NCI-H2107 treated with DMSO at 0.1 percent for 48 hours (cell line): ENCODE results near the gene MIER2.

ENCODE experiments used
- DNase-seq: peaks from one replicate; lab custom pipeline; 2025; ENCODE audit not compliant: unreplicated experiment; lab: John Stamatoyannopoulos, UW

Gene MIER2

DNA sequence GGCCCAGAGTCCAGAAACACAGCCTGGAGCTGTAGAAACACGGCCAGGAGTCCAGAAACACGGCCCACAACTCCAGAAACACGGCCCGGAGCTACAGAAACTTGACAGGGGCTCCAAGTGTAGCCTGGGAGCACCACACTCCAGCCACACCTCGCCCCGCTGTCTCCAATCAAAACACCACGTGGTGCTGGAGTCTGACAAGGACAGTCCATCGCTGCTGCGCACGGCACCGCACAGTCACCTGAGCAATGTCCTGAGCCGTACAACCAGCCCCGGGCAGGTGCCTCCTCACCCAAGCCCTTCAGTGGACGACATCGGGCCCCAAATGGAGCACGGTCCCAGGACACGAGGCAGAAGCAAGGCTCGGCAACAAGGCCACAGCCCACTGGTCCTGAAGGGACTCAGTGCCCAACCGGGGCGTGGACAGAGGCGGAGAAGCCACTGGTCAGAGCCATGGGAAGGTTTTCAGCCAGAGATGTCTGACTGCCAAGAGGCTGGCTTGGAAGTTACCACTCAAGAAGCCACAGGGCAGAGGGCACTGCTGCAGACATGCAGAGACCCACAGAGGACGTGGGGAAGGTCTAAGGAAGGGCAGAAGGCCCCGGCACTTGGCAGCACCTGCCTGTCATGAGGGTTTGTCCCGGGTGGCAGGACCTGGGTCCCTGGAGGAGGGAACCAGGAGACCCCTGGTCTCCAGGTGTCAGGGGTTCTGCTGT, 33.7 kb downstream of the MIER2 start:
- no peak for DNase-seq

DNA sequence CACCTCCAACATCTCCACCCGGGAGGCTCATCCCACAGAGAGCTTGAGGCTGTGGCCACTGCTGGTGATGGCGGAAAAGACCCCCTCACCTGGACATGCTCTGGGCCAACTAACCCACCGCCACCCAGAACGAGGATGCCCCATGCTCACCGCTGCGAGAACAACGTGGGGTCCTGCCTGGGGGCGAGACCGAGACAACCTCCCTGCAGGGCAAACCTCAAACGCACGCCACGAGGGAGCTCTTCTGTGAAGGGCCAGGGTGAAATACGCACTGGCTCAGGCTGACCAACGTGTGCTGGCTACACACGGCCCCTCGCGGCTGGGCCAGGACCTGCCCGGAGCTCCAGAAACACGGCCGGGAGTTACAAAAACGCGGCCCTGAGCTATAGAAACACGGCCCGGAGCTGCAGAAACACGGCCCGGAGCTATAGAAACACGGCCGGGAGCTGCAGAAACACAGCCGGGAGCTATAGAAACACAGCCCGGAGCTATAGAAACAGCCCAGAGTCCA, 34.4 kb downstream of the MIER2 start:
- DNase-seq, result no peak

DNA sequence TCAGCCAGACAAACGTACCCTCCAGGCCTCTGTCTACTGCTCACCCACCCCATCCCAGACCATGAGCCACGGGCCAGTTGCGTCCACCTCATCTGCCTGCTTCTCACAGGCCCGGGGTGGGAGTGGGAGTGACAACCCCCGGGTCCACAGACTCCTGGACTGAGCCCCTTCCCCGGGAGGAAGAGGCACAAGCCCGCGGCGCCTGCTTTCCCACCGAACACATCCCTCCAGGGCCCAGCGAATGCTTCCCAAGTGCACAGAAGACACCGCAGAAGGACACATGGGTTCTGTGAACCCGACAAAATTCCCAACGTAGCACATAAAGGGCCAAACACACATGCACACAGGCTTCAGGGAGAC, 35.4 kb downstream of the MIER2 start:
- no peak for DNase-seq

DNA sequence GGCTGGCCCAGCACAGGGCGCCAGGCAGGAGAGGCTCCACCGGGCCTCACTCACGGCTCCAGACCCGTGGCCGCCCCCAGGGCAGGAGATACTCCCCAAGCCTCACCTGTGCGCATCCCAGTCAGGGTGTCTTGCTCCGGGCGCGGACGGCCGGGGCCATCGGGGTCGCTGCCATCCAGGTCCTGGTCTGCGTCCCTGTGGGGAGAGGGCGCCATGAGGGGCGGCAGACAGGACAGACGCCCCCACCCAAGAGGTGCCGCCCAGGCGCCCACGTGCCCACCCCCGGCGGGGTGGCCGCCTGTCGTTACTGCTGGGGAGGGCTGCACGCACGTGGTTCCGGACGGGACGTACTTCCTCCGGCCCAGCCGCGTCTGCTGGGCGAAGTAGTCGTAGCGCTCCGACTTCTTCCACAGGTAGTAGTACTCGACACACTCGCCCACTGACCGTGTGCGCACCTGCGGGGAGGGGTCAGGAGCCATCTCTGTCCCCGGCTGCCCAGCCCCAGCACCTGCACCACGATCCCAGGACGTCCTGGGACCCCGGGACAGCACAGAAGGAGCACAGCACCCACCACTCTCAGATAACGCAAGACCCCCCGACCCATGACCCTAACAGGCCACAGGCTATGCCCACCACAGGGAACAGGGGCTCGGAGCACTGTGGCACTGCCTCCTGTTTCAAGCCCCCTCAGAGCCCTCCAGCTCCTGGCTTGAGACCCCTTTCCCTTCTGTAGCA, 36.0 kb downstream of the MIER2 start:
- DNase-seq, result no peak

DNA sequence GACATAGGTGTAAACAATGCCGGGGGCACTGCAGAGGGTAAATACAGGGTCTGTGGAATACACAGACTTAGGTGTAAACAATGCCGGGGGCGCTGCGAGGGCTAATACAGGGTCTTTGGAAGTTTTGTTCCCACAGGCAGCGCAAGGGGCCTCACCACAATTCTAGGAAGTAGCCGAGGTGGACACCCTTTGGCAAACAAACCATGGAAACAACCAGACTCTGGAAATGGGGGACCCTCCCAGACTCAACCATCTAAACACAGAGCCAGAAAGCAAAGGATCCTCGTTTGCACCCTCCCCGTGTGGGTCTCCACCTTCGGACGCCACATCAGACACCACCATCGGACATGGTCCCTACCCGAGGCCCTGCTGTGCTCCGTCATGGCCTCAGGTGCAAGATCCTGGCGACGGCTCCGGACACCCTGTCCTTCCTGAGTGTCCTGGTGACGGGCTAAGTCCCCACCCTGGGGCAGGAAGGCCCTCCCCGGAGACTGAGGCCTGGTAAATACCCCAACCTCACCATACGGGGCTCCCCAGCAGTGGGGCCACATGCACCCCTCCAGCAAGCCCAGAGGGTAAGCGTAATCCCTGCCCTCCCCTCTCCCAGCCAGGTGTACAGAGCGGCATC, 36.7 kb downstream of the MIER2 start:
- DNase-seq, result no peak

DNA sequence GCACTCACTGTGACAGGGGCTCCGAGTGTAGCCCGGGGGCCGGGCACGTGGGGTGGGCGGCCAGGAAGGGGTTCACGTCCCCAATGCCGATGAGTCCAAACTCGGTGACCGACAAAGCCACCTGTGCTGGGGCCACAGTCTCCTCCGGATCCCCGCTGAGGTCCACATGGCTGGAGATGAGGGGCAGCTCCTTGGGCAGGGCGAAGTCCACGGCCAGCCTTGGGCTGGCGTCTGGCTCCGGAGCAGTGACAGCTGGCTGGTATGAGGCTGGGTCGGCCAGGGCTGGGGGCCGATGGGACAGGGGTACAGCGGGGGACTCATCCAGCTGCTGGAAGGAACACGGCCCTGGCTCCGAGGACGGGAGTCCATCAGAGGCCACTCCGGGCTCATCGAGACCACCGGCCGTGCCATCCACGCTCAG, 37.5 kb downstream of the MIER2 start:
- no peak for DNase-seq

DNA sequence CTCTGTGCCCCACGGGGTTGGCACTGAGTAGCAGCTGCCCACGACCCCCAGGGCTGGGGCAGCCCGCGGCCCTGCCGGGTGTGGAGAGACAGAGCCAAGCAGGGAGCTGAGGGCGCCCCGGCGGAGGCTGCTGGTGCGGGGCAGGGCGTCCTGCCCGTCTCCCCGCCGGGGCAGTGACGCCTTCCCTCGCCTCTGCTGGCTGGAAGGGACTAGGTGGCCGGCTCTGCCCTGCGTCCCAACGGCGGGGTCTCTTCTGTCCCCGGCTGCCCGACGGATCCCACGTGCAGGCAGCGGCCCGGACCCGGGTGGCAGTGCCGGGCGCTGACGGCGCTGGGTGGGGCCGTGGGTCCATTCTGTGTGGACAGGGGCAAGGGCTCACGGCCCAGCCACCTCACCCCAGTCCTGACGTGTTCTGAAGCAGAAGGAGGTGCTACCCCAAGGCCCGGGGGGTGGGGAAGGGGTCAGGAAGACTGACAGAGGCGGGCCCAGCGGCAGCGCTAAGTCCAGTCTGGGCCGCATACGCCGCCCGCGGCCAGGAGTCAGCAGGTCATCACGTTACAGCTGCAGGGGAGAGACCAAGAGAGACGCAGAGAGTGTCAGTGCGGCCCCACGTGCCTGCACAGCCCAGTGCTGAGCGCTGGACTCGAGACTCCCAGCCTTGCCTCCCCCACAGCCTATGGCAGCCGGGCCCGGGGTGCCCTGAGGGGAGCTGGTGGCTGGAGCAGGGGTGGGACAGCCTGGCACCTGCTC, 38.3 kb downstream of the MIER2 start:
- DNase-seq, result no peak

DNA sequence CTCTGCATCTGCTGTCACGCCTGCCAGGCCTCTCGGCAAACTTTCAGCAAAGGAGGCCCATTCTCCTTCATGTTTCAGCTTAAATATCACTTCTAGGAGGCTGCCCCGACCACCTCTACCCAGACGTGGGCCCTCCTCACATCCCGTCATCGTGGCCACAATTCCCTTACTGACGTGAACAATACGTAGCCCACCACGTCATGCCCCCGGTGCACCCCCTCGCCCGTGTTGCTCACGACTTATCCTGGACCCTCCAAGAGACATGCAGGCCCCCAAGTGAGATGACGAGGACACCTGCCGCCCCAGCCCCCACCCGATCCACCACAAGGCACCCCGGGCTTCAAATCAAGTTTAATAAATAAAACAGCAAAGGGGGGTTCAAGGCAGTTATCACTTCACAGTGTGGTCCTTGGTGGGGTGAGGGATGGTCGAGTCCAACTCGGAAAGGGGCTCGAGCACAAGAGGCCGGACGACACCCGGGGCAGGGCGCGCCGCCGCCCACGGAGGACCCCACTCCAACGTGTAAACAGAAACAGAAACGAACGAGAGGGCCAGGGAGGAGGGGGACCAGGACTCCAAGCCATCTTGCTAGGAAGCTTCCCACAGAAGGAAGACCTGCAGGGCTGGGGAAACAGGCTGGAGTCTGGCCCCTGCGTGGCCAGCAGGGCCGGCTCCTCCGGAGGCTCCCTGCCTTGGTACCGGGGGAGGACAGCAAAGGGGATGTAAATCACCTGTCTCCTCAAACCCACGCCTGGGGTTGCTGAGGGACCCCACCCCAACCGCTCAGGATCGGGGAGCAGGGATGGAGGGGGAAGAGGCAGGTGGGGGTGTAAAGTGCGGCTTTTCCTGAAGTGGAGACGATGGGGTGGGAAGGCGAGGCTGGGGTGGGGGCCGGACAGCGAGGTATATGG, 39.1 kb downstream of the MIER2 start:
- no peak for DNase-seq

DNA sequence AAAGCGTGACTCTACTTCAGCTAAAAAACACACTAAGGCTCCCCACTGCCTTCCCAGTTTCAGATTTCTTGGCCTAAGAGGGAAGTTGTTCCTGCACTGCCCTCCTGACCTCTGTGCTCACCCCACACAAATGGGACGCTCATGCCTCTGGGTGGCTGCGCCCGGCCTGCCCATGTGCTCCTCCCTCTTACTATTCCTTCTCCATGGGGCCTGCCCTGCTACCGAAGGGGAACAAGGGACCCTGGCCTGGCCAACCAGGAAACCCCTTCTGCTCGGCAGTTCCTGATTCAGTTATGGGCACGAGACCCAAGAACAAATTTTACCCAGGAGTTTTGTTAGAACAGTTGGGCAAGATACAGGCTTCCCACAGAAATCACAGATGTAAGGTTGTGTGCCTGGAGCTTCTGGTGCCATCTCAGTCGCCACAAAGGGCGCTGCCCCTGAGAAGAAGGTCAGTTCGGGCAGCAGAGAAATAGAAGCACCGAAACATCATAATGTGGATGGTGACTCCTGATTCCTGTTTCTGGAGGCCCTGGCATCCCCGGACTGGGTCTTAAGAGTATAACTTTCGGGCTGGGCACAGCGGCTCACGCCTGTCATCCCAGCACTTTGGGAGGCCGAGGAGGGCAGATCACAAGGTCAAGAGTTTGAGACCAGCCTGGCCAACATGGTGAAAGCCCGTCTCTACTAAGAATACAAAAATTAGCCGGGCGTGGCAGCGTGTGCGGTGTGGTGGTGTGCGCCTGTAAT, 47.9 kb downstream of the MIER2 start:
- no peak for DNase-seq

DNA sequence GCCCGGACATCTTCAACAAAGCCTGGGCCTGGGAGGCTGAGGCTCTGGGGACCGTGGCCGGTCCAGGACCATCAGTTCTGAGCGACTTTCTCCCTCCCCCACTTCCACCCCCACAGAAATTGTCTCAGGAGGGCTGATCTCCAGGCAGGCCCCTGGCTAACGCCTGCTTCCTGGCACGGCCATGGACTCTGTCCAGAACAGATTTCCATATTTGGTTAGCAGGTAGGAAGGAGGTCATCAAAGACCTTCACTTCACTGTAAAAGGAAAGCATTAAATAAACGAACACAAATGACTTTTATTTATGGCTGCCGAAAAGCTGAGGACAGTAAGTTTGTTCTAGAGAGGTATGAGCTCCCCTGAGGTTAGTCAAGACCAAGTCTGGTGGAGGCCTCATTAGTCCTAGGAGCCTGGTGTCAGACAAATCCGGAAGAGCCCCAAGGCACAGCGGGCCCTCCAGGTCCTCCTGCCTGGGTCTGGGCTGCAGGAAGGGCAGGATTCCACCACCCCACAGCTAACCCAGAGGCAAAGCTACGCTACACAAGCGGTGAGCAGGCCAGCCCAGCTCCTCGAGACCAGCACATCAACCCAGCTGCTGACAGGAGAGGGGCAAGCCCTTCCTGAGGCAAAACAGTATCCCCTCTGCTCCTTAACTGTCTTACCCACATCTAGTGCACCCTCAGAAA, 48.8 kb downstream of the MIER2 start:
- no peak for DNase-seq

DNA sequence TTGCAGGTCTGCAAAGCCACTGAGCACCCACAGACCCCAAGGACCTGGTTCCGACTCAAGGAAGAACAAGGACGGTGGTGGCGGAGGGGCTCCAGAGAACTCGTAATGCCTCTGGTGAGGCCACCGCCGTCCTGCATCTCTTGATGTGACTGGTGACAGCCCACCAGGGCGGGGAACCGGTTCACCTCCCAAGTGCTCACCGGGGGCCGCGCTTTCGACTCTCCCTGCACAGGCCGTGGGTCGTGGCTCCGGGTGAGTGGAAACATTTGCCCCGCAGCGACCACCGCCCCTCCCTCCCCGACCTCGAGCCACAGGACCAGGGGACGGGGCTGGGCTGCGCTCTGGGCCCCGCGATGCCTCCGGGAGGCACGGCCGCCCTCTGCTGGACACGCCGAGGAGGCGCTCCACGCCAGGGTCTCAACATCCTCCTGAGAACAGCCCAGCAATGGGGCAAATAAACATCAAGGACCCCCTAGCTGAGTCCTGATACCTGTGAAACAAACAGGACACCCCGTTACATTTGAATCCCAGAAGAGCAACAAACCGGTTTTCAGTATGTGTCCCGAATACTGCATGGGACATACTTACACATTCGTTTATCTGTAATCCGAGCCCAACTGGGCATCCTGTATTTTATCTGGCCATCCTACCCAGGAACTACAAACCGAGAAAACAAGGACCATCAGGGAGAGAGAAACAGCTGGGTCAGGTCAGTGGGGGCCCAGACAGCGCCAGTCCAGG, 49.5 kb downstream of the MIER2 start:
- DNase-seq, result no peak

DNA sequence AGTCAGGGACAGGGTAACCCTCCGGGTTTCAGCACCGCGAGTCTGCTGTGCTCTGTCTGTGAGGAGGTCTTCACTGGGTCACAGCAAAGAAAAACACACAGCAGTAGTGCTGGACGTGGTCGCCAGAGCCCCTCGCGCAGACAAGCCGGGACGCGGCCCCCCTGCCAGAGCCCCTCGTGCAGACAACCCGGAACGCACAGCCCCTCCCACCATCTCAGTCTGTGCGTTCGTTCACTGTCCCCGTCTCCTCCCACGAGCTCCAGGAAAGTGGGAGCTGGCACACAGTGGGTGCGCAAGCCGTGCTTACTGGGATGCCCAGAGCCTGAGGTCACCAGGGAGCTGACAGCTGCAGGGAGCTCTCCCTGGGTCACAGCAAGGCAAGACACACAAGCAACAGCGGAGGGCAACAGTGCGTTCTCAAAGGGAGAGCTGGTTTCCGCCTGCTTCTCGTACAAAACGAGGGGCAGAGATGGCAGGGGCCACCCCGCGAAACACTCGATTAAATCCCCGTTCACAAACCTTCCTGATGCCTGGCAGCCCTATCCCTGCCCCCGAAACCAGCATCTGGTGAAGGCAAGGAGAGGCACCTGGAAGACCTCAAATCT, 50.2 kb downstream of the MIER2 start:
- DNase-seq, result peak; percentile 14

DNA sequence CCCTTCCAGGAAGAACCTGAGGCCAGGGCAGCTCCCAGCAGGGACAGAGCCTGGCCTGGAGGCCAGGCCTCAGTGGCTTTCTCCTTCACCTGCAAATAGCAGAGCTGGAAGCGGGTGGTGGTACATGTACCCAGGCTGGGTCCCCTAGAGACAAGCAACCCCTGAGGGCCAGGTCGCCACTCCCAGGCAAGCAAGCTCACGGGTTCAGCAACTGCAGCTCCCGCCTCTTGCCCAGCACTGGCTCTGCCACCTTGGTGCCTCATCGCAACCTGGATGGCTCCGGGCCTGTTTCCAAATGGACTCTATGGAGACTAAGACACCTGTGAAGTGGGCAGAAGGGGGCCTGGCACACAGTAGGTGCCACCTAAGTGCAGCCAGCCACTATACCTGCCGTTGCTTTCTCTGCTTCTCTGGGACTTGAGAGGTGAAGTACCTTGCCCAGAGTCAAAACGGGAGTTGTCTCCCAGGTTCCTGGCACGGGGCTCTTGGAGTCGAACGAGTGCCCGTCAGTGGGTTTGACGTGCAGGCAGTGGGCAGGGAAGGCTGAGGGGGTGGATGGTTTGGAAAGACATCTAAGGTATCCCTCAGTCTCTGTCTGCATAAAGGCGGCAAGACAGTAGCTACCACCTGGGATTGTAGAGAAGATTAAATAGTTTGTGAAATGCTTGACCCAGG, 51.0 kb downstream of the MIER2 start:
- DNase-seq, result no peak

DNA sequence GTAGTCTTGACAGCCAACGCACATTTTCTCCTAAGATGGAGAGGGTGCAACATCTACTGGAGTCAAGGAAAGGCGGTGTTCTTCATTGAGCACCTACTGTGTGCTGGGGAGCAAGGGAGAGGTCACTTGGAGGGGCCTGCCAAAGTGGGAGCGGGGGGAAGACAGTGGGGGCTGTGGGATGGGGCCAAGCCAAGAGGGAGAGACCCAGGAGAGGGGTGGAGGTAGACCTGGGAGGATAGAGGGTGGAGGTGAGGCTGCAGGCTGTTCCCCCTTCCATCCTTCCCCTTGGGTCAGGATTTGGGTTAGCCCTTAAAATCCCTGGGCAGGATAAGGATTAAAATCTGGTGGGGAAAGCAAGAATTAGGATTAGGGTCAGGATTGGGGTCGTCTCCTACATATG, 51.6 kb downstream of the MIER2 start:
- DNase-seq, result no peak

DNA sequence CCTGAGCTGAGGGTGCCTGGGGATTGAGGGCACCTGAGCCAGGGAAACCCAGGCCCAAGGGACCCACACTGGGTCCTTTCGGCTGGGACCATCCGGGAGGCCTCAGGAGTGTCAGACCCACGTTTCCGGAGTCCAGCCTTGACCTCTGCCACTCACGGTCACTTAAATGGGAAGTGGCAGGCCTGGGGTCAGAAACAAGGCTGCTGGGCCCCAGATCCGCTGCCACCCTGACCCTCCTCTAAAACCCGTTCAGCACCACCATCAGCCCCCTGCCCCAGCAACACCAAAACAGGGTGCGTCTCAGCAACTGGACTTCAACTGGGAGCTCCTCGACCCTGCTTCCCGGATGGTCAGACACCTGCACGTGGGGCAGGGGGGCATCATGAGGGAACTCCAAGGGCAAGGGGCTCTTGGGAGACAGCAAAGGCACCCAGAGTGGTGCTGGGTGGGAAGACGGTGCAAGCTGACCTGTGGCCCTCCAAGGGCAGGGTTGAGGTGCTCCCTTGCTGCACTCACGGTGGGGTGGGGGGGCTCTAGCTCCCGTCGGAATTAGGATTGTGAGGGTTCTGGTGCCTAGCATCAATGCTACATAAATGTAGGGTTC, 52.2 kb downstream of the MIER2 start:
- DNase-seq, result no peak

DNA sequence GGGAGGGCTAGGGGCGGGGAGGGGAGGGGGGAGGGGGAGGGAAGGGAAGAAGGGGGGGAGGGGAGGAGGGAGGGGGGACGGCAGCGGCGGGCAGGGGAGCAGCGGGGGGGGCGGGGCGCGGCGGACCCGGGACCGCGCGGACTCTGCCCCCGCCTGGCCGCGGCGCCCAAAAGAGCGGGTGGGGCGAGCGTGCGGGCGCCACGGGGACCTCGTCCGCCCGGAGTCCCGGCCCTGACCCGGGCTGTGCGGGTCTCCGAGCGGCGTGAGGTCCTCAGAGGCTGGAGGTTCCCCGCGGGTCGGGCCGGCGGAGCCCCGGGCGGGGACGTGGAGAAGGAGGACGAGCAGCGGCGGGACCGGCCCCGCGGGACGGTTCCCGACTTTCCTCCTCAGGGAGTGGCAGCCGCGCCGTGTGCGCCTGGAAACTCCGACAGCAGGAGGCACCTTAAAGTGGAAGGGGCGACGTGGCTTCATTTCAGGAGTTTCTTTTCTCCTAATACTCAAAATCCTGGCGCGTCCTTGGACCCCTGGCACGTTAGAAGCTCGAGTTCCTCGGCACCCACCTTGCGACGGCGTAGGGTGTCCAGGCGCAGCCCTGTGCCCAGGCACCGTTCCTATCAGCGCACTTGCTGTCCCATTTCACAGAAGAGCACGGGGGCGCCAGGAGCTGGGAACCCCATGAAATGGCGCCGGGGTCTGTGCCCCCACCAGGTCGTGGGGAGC, 52.9 kb downstream of the MIER2 start:
- no peak for DNase-seq
